Smooth muscle cell (in vitro differentiated cells): Measurements from ENCODE around the gene SLC15A1. TPM values are rescaled to one million over a fixed set of nuclear protein-coding genes. Genes with fewer than 3 reads are reported as not detected.

Source experiments
- polyA plus RNA-seq: library from polyadenylated mRNA; unstranded; fragments of >200 nt; fragmentation: Nextera tagmentation; extraction: Ambion mirVana; gene quantifications from 2 replicates; pipeline ENCODE4 v1.2.1, GENCODE V29; 2016
- small RNA-seq: library from RNA; depleted of rRNA; stranded (forward); fragments of <200 nt; gene quantifications from one replicate; pipeline ENCODE3, GENCODE V24; 2014
- total RNA-seq: library from RNA; depleted of rRNA; stranded (reverse); fragments of >200 nt; gene quantifications from 2 replicates; pipeline ENCODE4 v1.2.3, GENCODE V29; 2014

The SLC15A1 gene
- total and polyA plus RNA-seq, 2 experiments from 2014 or later: 0.13 to 0.31 TPM

Small RNA genes lying within 50 kb of the gene (small RNA-seq; reads per million reads assigned to genes)
- gene RN7SL60P: not detected

Other genes with a start within 250 kb of the SLC15A1 start
- 76.6 and 89.1 TPM in 2 replicates for gene STK24, start 175.6 kb downstream of the SLC15A1 start, total RNA-seq
- 80.2 and 105 TPM in 2 replicates for gene STK24, start 175.6 kb downstream of the SLC15A1 start, polyA plus RNA-seq
- 25.1 and 42.0 TPM in 2 replicates for gene DOCK9, start 225.4 kb upstream of the SLC15A1 start, total RNA-seq
- 5.7 and 19.5 TPM in 2 replicates for gene DOCK9, start 225.4 kb upstream of the SLC15A1 start, polyA plus RNA-seq